ENCODE results near the gene XYLT1. TPM values are rescaled to one million over a fixed set of nuclear protein-coding genes. Genes with fewer than 3 reads are reported as not detected.

XYLT1 gene
- total RNA-seq, 1 experiment from 2014 or later: 25.0 TPM

GRCh38 chr16:17431012-17431411 lies 39.7 kb downstream of the XYLT1 start (continued):
- TF ChIP-seq ZSCAN18 (CRISPR knock-in tag; IDR thresholded peaks at IDR 0.05) (no peak), ATF6 (CRISPR knock-in tag; IDR thresholded peaks at IDR 0.05) (no peak), OVOL2 (CRISPR knock-in tag; IDR thresholded peaks at IDR 0.05; ENCODE audit: borderline replicate concordance) (no peak)
- TF ChIP-seq, protein P1, sequence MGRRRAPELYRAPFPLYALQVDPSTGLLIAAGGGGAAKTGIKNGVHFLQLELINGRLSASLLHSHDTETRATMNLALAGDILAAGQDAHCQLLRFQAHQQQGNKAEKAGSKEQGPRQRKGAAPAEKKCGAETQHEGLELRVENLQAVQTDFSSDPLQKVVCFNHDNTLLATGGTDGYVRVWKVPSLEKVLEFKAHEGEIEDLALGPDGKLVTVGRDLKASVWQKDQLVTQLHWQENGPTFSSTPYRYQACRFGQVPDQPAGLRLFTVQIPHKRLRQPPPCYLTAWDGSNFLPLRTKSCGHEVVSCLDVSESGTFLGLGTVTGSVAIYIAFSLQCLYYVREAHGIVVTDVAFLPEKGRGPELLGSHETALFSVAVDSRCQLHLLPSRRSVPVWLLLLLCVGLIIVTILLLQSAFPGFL (CRISPR knock-in tag; IDR thresholded peaks at IDR 0.05; ENCODE audit: borderline replicate concordance): no peak

DNA sequence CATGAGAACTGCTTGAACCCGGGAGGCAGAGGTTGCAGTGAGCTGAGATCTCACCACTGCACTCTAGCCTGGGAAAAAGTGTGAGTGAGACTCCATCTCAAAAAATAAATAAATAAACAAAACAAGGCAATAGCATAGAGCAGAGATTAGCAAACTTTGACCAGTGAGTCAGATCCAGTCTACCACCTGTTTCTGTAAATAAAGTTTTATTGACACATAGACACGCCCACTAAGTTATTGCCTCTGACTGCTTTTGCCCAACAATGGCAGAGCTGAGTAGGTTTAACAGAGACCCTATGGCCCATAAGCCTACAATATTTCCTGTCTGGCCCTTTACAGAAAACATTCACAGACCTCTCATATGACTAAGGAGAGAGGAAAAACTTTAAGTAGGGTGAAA lies 44.3 kb downstream of the XYLT1 start:
- ChIA-PET CTCF (no interaction called here), POLR2A (no interaction called here)
- no peak for DNase-seq (ENCODE audit: low spot score)
- peaks cover 11% of the 10 kb centered on the region for H3K36me3 Mint-ChIP-seq
- H3K4me1 Mint-ChIP-seq: peaks cover 51% of the 10 kb centered on the region
- peaks cover 11% of the 10 kb centered on the region for H3K9me3 Mint-ChIP-seq
- no peaks in the 10 kb centered on the region for H3K27me3 Mint-ChIP-seq (ENCODE audit: low read depth)
- H3K4me3 Mint-ChIP-seq: no peak overlapping the region
- no peak overlapping the region; the same call in 1 of the 2 replicates for H3K27ac Mint-ChIP-seq
- no peak for ATAC-seq
- TF ChIP-seq CBFB (CRISPR knock-in tag; IDR thresholded peaks at IDR 0.05; ENCODE audit: low read depth) (no peak), FOXK1 (CRISPR knock-in tag; IDR thresholded peaks at IDR 0.05) (no peak), ZNF263 (CRISPR knock-in tag; IDR thresholded peaks at IDR 0.05; ENCODE audit: low read depth) (no peak), CTCF (IDR thresholded peaks at IDR 0.05) (no peak), STAT6 (CRISPR knock-in tag; conservative IDR thresholded peaks at IDR 0.05; ENCODE audit: low read depth) (no peak), ZNF671 (CRISPR knock-in tag; IDR thresholded peaks at IDR 0.05) (no peak), FOXP1 (CRISPR knock-in tag; IDR thresholded peaks at IDR 0.05; ENCODE audit: borderline replicate concordance) (no peak), NR3C1 (CRISPR knock-in tag; conservative IDR thresholded peaks at IDR 0.05; ENCODE audit: low read depth) (no peak), SMAD3 (CRISPR knock-in tag; IDR thresholded peaks at IDR 0.05; ENCODE audit: borderline replicate concordance) (no peak), FOXJ3 (CRISPR knock-in tag; IDR thresholded peaks at IDR 0.05; ENCODE audit: borderline replicate concordance) (no peak), ZNF512 (CRISPR knock-in tag; IDR thresholded peaks at IDR 0.05; ENCODE audit: borderline replicate concordance) (no peak), KAT7 (CRISPR knock-in tag; IDR thresholded peaks at IDR 0.05; ENCODE audit: borderline replicate concordance) (no peak), PRDM15 (CRISPR knock-in tag; IDR thresholded peaks at IDR 0.05) (no peak), MAX (CRISPR knock-in tag; IDR thresholded peaks at IDR 0.05) (no peak)
- TF ChIP-seq, protein P2, sequence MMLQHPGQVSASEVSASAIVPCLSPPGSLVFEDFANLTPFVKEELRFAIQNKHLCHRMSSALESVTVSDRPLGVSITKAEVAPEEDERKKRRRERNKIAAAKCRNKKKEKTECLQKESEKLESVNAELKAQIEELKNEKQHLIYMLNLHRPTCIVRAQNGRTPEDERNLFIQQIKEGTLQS (CRISPR knock-in tag; conservative IDR thresholded peaks at IDR 0.05): no peak
